ENCODE measurements around the gene TJP1. TPM values are rescaled to one million over a fixed set of nuclear protein-coding genes. Genes with fewer than 3 reads are reported as not detected.

TJP1 gene
- total and polyA plus RNA-seq, 2 of the 8 experiments (the other 6 are each of a cell fraction or from before 2014, with no cell fraction given): 46.3 to 138 TPM

- Histone ChIP-seq H2AK5ac (ENCODE audit: low read depth, low read length) (no peak overlapping the region), H3K36me3 (ENCODE audit: control insufficient read depth in 2 of 4, insufficient read depth in 4 of 4, low read length in 3 of 4) (peaks cover 0 to 5% (median 0%) of the 10 kb centered on the region in 4 experiments; a peak in 2 of 8 replicates), H3K9ac (replicated peaks in 1 of 4; ENCODE audit: extremely low read depth in 1 of 4, low read depth in 3 of 4, low read length in 3 of 4) (no peak overlapping the region), H2BK120ac (replicated peaks; ENCODE audit: low read depth, low read length) (no peak overlapping the region), H3K14ac (ENCODE audit: insufficient read length) (no peak overlapping the region), H3K79me1 (ENCODE audit: low read depth, low read length) (peaks cover 2% of the 10 kb centered on the region), H3K9me3 (ENCODE audit: insufficient read depth in 2 of 2, low read depth in 1 of 2, low read length in 1 of 2) (no peaks in the 10 kb centered on the region), H3K4me3 (ENCODE audit: extremely low read depth in 1 of 4, insufficient read depth in 2 of 4, low read depth in 3 of 4, low read length in 4 of 4) (no peak overlapping the region), H3K27me3 (replicated peaks in 1 of 4; ENCODE audit: control insufficient read depth in 3 of 4, extremely low read depth in 1 of 4, insufficient read depth in 3 of 4, low read length in 3 of 4) (peaks cover 0 to 2% (median 0%) of the 10 kb centered on the region in 4 experiments; a peak in 1 of 7 replicates), H3K56ac (replicated peaks; ENCODE audit: insufficient read length, low read depth, low read length) (no peak overlapping the region), H3K27ac (ENCODE audit: low read depth, low read length) (no peak overlapping the region), H4K8ac (ENCODE audit: extremely low read depth, insufficient read depth, low read length) (no peak overlapping the region), H3K4me1 (replicated peaks in 1 of 4; ENCODE audit: control insufficient read depth in 3 of 4, insufficient read depth in 4 of 4, low read length in 3 of 4) (no peaks in the 10 kb centered on the region; a peak in 1 of 7 replicates), H4K20me1 (replicated peaks in 1 of 2; ENCODE audit: control insufficient read depth in 1 of 2, insufficient read depth in 2 of 2, low read length in 2 of 2) (no peaks in the 10 kb centered on the region), H3K4me2 (ENCODE audit: insufficient read depth in 1 of 2, low read depth in 2 of 2, low read length in 2 of 2) (no peak overlapping the region), H2BK20ac (ENCODE audit: low read length) (no peak overlapping the region), H3K18ac (ENCODE audit: extremely low read depth, low read length) (no peak overlapping the region), H2BK5ac (ENCODE audit: low read depth, low read length) (no peak overlapping the region), H2BK12ac (ENCODE audit: low read depth, low read length) (no peak overlapping the region), H3K4ac (replicated peaks; ENCODE audit: insufficient read length, low read depth, low read length) (no peak overlapping the region), H3K79me2 (ENCODE audit: control insufficient read depth in 1 of 2, insufficient read depth in 2 of 2, low read length in 2 of 2) (peaks cover 3 to 90% of the 10 kb centered on the region in 2 experiments; a peak in 3 of 4 replicates), H4K91ac (replicated peaks; ENCODE audit: insufficient read length, low read length) (no peak overlapping the region), H4K5ac (ENCODE audit: insufficient read length, low read depth, low read length) (no peak overlapping the region), H2AFZ (ENCODE audit: low read length) (no peak overlapping the region), H2BK15ac (ENCODE audit: low read length) (no peak overlapping the region), H3K23ac (ENCODE audit: insufficient read length) (no peak overlapping the region), H3K23me2 (ENCODE audit: low read depth, low read length) (no peaks in the 10 kb centered on the region)
- WGBS, 2 experiments (ENCODE audit: extremely low coverage in 1 of 2, insufficient coverage in 1 of 2, insufficient read length in 1 of 2, insufficient replicate concordance in 2 of 2, low coverage in 1 of 2, low lambda C conversion rate in 2 of 2, missing lambda C conversion rate in 1 of 2): 95% methylated on average over 3 of the region's 3 CpGs; no CpG with 5 or more reads in 1 of the 2 experiments
- POLR2A ChIA-PET (ENCODE audit: partially characterized antibody): no interaction called here
- CTCF ChIA-PET (ENCODE audit: partially characterized antibody): interaction anchor here (0.7 to 1.9 kb wide), 3 partner anchors 24 to 146 kb away, joined by 3 to 5 read pairs (median 5); no protein-coding TSS in a partner anchor
- DNase-seq (ENCODE audit: low read depth in 1 of 2, low spot score in 2 of 2) (no peak), FAIRE-seq (no peak)
- TF ChIP-seq TCF12 (IDR thresholded peaks at IDR 0.05; ENCODE audit: low read depth, low read length): no peak
- no peak for TF ChIP-seq JUN (IDR thresholded peaks at IDR 0.05; ENCODE audit: low read depth, low read length)
- TF ChIP-seq GABPA (IDR thresholded peaks at IDR 0.05; ENCODE audit: borderline replicate concordance, insufficient read depth, low read length): no peak
- no peak for TF ChIP-seq SIX5 (IDR thresholded peaks at IDR 0.05; ENCODE audit: low read depth, low read length)
- no peak for TF ChIP-seq TBP (IDR thresholded peaks at IDR 0.05; ENCODE audit: low read depth, low read length)
- no peak for TF ChIP-seq FOSL1 (IDR thresholded peaks at IDR 0.05; ENCODE audit: insufficient read depth, low read depth, low read length)
- TF ChIP-seq HDAC6 (IDR thresholded peaks at IDR 0.05; ENCODE audit: low read depth, low read length): no peak
- TF ChIP-seq CBX8 (IDR thresholded peaks at IDR 0.05; ENCODE audit: borderline replicate concordance, low read depth, low read length): no peak
Observed at GRCh38 chr15:29799859-29800258, 22.4 kb downstream of the TJP1 start.
